CD4-positive, CD25-positive, alpha-beta regulatory T cell (primary cell): ENCODE measurements around the gene DPP7. TPM values are rescaled to one million over a fixed set of nuclear protein-coding genes. Genes with fewer than 3 reads are reported as not detected.
"Not testable (repeated sequence)": the region's sequence is repeated elsewhere in the genome, so short reads cannot be mapped to it uniquely, and the experiment has no call there.

ENCODE experiments used
- ATAC-seq, 2 donors: fragments of 150-1000 bp; cut with Tn5 transposase; one replicate each; pipeline ENCODE4 v1.10.0; 2021; ENCODE audit warnings: low read depth in 2 of 2, moderate number of reproducible peaks in 2 of 2, moderate library complexity in 1 of 2
- DNase-seq, 3 donors: peaks; one replicate each; pipeline versions ENCODE4 v3.0.0 to v3.0.0-alpha.2; 2012 to 2022; ENCODE audit warnings: mixed read lengths in 1 of 3
- H3K27ac ChIP-seq: one replicate; pipeline ENCODE4 v1.7.0; 2013; ENCODE audit warnings: mild to moderate bottlenecking, low read length; ENCODE audit not compliant: insufficient read depth, poor library complexity, severe bottlenecking
- H3K27me3 ChIP-seq: one replicate; pipeline ENCODE4 v1.7.0; 2013; ENCODE audit warnings: low read length; ENCODE audit not compliant: control insufficient read depth, insufficient read depth
- H3K36me3 ChIP-seq: one replicate; pipeline ENCODE4 v1.7.0; 2013; ENCODE audit warnings: mild to moderate bottlenecking, low read length, moderate library complexity; ENCODE audit not compliant: control insufficient read depth, insufficient read depth
- H3K4me1 ChIP-seq: 2 replicates; pipeline ENCODE4 v1.7.0; 2013; ENCODE audit warnings: mild to moderate bottlenecking, low read length; ENCODE audit not compliant: insufficient read depth, control insufficient read depth, poor library complexity, severe bottlenecking
- H3K4me3 ChIP-seq: one replicate; pipeline ENCODE4 v1.7.0; 2013; ENCODE audit warnings: low read depth, mild to moderate bottlenecking, low read length, moderate library complexity
- H3K9me3 ChIP-seq, 2 experiments: 1 replicate in 1 of 2; 2 replicates in 1 of 2; pipeline ENCODE4 v1.7.0; 2013; ENCODE audit warnings: low read length in 2 of 2, mild to moderate bottlenecking in 1 of 2, moderate library complexity in 1 of 2; ENCODE audit not compliant: control insufficient read depth in 2 of 2
- H3K27ac Mint-ChIP-seq, 3 donors: one replicate each; pipeline ENCODE4 v1.8.0; 2020 to 2022; ENCODE audit warnings: mild to moderate bottlenecking in 3 of 3, mixed read lengths in 3 of 3, moderate library complexity in 2 of 3
- H3K27me3 Mint-ChIP-seq: one replicate; pipeline ENCODE4 v1.8.0; 2022; ENCODE audit warnings: mild to moderate bottlenecking, mixed read lengths
- H3K36me3 Mint-ChIP-seq: one replicate; pipeline ENCODE4 v1.8.0; 2020; ENCODE audit warnings: mixed read lengths
- H3K4me1 Mint-ChIP-seq, 4 donors: one replicate each; pipeline ENCODE4 v1.8.0; 2020 to 2022; ENCODE audit warnings: mixed read lengths in 4 of 4, mild to moderate bottlenecking in 1 of 4
- H3K4me3 Mint-ChIP-seq, 4 donors: one replicate each; pipeline ENCODE4 v1.8.0; 2020 to 2022; ENCODE audit warnings: mild to moderate bottlenecking in 4 of 4, mixed read lengths in 4 of 4, moderate library complexity in 3 of 4
- H3K9me3 Mint-ChIP-seq, 7 donors: one replicate each; pipeline ENCODE4 v1.8.0; 2020 to 2022; ENCODE audit warnings: mixed read lengths in 7 of 7, mild to moderate bottlenecking in 3 of 7, moderate library complexity in 2 of 7
- polyA plus RNA-seq, 4 donors: library from polyadenylated mRNA; unstranded; fragments of 300-500 nt; fragmentation: Illumina TruSeq; gene quantifications; one replicate each; pipeline ENCODE4 v1.2.3, GENCODE V29; 2021
- total RNA-seq: library from RNA; stranded (reverse); gene quantifications from one replicate; pipeline ENCODE4 v1.2.3, GENCODE V29; 2022

The DPP7 gene
- total and polyA plus RNA-seq, 5 donors from 2014 or later: 119 to 343 (median 156) TPM

DNA sequence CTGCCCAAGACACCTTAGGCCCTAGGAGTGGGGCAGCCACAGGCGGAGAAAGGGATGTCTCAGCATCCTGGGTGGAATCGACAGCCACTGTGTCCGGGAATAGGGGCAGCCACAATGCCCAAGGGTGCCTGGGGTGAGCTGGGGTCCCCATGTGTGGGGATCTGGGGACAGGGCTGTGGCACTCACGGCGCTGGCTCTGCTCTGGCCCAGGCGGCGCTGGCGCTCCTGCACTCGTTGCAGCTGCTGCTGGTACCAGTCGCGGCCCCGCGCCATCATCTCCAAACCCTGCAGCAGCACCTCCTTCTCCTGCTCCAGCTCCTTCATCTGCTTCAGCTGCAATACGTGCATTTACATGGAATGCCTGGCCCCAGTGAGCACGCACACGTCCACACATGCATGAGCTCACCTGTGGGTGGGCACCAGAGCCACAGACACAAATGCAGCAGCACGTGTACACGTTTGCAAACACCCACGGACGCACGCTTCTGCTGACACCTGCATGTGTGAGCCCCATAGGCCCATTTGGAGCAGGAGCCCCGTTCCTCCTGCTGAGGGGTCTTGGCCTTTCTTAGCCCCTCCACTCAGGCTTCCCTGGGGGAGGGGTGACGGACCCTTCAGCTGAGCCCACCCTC is 49.1 kb downstream of the DPP7 start:
- ATAC-seq: no peak
- H3K27me3 ChIP-seq: no peaks in the 10 kb centered on the region
- no peaks in the 10 kb centered on the region for H3K9me3 ChIP-seq
- peaks cover 4 to 12% (median 7%) of the 10 kb centered on the region in 4 donors for H3K4me1 Mint-ChIP-seq
- peaks cover 23% of the 10 kb centered on the region for H3K4me1 ChIP-seq
- H3K4me3 Mint-ChIP-seq: no peak overlapping the region
- DNase-seq: no peak
- H3K27ac ChIP-seq: no peak overlapping the region
- H3K36me3 ChIP-seq: no peaks in the 10 kb centered on the region
- no peak overlapping the region for H3K27ac Mint-ChIP-seq
- H3K27me3 Mint-ChIP-seq: peaks cover 4% of the 10 kb centered on the region
- no peak overlapping the region for H3K4me3 ChIP-seq
- H3K36me3 Mint-ChIP-seq: no peaks in the 10 kb centered on the region
- H3K9me3 Mint-ChIP-seq: peaks cover 0 to 1% (median 0%) of the 10 kb centered on the region in 7 donors

DNA sequence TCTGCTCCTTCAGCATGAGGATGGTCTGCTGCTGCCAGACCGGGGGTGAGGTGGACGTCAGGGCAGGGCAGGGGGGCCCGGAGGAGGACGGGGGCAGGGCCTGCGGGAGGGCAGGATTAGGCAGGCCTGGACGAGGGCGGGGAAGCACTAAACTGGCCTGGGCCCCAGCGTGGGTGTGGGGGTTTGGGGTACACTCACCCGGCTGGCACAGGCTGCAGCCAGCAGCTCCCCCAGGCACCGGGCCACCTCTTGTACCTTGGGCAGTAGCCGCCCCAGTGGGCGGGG is 49.7 kb downstream of the DPP7 start:
- Mint-ChIP-seq H3K27me3 (peaks cover 4% of the 10 kb centered on the region), H3K27ac (no peak overlapping the region), H3K36me3 (no peaks in the 10 kb centered on the region), H3K4me1 (peaks cover 4 to 10% (median 7%) of the 10 kb centered on the region in 4 donors), H3K4me3 (no peak overlapping the region), H3K9me3 (peaks cover 0 to 1% (median 0%) of the 10 kb centered on the region in 7 donors)
- peaks cover 21% of the 10 kb centered on the region for H3K4me1 ChIP-seq
- H3K9me3 ChIP-seq: no peaks in the 10 kb centered on the region
- no peak overlapping the region for H3K4me3 ChIP-seq
- H3K27ac ChIP-seq: no peak overlapping the region
- ATAC-seq (no peak), DNase-seq (no peak)
- no peaks in the 10 kb centered on the region for H3K27me3 ChIP-seq
- no peaks in the 10 kb centered on the region for H3K36me3 ChIP-seq

DNA sequence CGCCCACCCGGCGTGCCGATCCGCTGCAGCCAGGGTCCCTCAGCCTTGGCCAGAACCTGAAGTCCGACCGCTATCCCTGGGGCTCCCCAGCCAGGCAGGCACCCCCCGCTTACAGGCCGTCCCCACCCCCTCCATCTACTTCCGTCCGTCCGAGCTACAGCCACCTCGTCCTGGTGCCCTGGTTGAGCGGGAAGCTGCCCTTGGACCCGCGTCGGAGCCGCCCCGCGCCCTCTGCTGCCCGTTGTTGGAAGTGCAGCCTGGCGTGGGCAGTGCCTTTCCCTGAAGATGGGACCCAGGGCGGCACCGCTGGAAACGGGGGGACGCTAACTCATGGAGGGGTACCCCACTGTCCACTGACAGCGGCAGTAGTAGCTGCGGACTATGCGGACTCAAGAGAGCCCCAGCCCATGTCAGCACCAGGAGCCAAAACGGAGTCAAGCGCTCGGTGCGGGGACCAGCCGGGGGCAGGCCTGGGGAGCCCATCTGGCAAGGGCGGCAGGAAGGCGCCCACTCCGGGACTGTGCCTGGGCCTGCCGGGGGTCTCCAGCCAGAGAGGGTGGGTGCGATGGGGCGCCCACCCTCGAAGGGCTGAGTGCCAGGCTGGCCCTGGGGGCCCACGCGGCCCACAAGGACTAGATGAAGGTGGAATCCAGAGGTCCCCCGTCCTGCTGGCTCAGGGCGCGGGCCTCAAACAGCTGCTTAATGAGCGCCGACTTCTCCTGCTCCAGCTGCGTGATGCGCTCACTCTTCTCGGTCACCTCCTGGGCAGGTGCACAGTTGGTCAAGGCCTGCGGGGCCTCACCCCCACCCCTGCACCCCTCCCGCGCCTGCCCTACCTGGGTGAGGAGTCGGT is 50.3 kb downstream of the DPP7 start:
- Mint-ChIP-seq H3K4me1 (peaks cover 4 to 9% (median 7%) of the 10 kb centered on the region in 4 donors), H3K4me3 (no peak overlapping the region), H3K27me3 (peaks cover 4% of the 10 kb centered on the region), H3K9me3 (peaks cover 0 to 1% (median 0%) of the 10 kb centered on the region in 7 donors), H3K27ac (peak overlapping the region in 1 of 3 donors; percentile 88), H3K36me3 (no peaks in the 10 kb centered on the region)
- Histone ChIP-seq H3K4me3 (no peak overlapping the region), H3K27ac (no peak overlapping the region), H3K36me3 (no peaks in the 10 kb centered on the region), H3K9me3 (no peaks in the 10 kb centered on the region), H3K4me1 (peaks cover 15% of the 10 kb centered on the region), H3K27me3 (no peaks in the 10 kb centered on the region)
- peak in 2 of 3 donors; percentile 37 to 49 for DNase-seq
- no peak for ATAC-seq

DNA sequence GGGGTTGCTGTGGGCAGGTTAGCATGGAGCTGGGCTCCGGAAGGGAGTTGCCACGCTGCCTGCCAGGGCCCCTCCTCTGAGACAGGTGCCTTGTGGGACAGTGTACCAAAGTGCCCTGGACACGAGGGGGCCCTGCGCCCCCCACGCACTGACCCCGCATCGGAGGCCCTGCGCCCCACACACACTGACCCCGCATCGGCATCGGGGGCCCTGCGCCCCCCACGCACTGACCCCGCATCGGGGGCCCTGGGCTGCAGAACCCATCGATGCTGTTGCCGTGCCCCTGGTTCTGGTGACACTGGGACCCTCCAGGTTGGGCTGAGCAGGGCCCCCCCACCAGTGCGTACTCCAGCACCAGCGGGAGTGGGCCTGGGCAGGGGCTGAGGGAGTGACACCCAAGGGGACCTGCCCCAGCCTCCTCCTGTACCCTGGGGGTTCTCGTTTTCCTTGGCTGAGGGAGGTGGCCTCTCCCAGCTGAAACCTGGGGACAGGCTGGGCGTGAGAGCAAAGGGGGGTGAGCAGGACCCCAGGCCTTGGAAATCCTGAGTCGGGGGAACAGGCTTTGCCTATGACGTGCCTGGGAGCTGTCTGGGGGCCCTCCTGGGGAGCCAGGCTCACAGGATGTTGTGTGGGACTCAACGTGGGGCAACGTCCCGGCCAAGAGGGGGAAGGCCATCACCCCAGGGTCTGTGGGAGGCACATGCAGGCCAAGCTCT is 51.1 kb downstream of the DPP7 start:
- H3K36me3 Mint-ChIP-seq: no peaks in the 10 kb centered on the region
- no peak overlapping the region for H3K27ac ChIP-seq
- no peak overlapping the region for H3K4me3 Mint-ChIP-seq
- no peaks in the 10 kb centered on the region for H3K27me3 ChIP-seq
- no peak overlapping the region for H3K27ac Mint-ChIP-seq
- H3K4me1 Mint-ChIP-seq: peaks cover 4 to 8% (median 7%) of the 10 kb centered on the region in 4 donors
- DNase-seq: no peak
- H3K27me3 Mint-ChIP-seq: peaks cover 4% of the 10 kb centered on the region
- peaks cover 0 to 1% (median 0%) of the 10 kb centered on the region in 7 donors for H3K9me3 Mint-ChIP-seq
- H3K4me1 ChIP-seq: peaks cover 8% of the 10 kb centered on the region
- H3K9me3 ChIP-seq: no peaks in the 10 kb centered on the region
- no peak overlapping the region for H3K4me3 ChIP-seq
- no peaks in the 10 kb centered on the region for H3K36me3 ChIP-seq
- ATAC-seq: no peak

DNA sequence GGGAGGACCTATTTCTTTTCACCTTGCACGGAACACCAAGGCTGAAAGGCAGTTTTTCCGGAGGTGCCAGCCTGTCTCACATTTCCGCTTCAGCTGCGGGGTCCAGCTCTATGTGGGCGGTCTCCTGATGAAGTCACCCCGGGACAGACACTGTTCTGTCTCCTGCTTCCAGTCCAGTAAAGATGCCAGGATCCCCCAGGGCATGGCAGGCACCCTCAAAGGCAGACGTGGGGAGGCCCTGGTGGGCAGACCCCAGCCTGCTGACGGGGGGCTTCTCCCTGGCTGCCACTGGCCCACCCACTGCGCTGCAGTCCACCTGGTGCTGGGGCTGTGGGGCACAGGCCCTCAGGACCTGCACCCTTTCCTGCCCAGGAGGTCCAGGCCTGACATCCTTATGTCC is 51.7 kb downstream of the DPP7 start:
- H3K4me1 ChIP-seq, H3K27ac ChIP-seq, H3K27me3 ChIP-seq, DNase-seq, H3K27ac Mint-ChIP-seq, H3K4me3 Mint-ChIP-seq, H3K4me3 ChIP-seq, H3K4me1 Mint-ChIP-seq, H3K9me3 Mint-ChIP-seq, H3K27me3 Mint-ChIP-seq, H3K36me3 Mint-ChIP-seq, H3K36me3 ChIP-seq, ATAC-seq, H3K9me3 ChIP-seq: not testable (repeated sequence)

DNA sequence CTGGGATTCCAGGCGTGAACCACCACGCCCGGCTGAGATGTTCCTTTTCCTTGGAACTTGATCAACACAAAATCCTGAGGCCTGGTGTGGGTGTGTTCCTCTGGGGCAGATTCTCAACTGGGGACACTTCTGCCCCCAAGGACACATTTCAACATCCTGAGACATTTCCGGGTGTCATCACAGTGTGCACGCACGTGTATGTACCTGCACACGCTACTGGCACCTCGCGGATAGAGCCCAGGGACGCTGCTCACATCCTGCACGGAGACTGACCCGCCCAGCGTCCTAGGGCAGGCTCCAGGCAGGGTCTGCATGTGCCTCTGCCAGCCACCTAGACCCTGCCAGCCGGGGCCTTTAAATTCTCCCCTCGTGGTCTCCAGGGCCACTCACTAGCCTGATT is 52.1 kb downstream of the DPP7 start:
- H3K36me3 ChIP-seq: no peaks in the 10 kb centered on the region
- H3K4me1 Mint-ChIP-seq: peaks cover 0 to 3% (median 1%) of the 10 kb centered on the region in 4 donors
- H3K9me3 ChIP-seq: no peaks in the 10 kb centered on the region
- ATAC-seq (no peak), DNase-seq (no peak)
- no peaks in the 10 kb centered on the region for H3K36me3 Mint-ChIP-seq
- H3K27me3 Mint-ChIP-seq: peaks cover 5% of the 10 kb centered on the region
- no peaks in the 10 kb centered on the region for H3K27me3 ChIP-seq
- no peaks in the 10 kb centered on the region for H3K9me3 Mint-ChIP-seq
- H3K27ac ChIP-seq: no peak overlapping the region
- H3K27ac Mint-ChIP-seq: no peak overlapping the region
- no peak overlapping the region for H3K4me3 ChIP-seq
- no peak overlapping the region for H3K4me3 Mint-ChIP-seq
- H3K4me1 ChIP-seq: peaks cover 1% of the 10 kb centered on the region
